ENCODE results near the gene OSR1.

- TF ChIP-seq CTCF (conservative IDR thresholded peaks at IDR 0.05) (no peak), EZH2 (IDR thresholded peaks at IDR 0.05; ENCODE audit: low read depth) (no peak)
Measured at GRCh38 chr2:19348692-19349091, 9.7 kb downstream of the OSR1 start.
